Progenitor cell of endocrine pancreas (in vitro differentiated cells): ENCODE results near the gene RHOT1. TPM values are rescaled to one million over a fixed set of nuclear protein-coding genes. Genes with fewer than 3 reads are reported as not detected.
"Not testable (repeated sequence)": the region's sequence is repeated elsewhere in the genome, so short reads cannot be mapped to it uniquely, and the experiment has no call there.

ENCODE experiments used
- DNase-seq: peaks from one replicate; pipeline ENCODE4 v3.0.0; 2021; ENCODE audit warnings: low spot score; ENCODE audit not compliant: unreplicated experiment
- H3K27ac Mint-ChIP-seq: 2 replicates; pipeline ENCODE4 v1.8.0; 2021; ENCODE audit warnings: mild to moderate bottlenecking, moderate library complexity, mixed read lengths
- H3K27me3 Mint-ChIP-seq: 2 replicates; pipeline ENCODE4 v1.8.0; 2021; ENCODE audit warnings: mixed read lengths
- H3K36me3 Mint-ChIP-seq: 2 replicates; pipeline ENCODE4 v1.8.0; 2022; ENCODE audit warnings: mixed read lengths; ENCODE audit not compliant: insufficient read depth
- H3K4me1 Mint-ChIP-seq: 2 replicates; pipeline ENCODE4 v1.8.0; 2021; ENCODE audit warnings: low read depth, mixed read lengths
- H3K4me3 Mint-ChIP-seq: 2 replicates; pipeline ENCODE4 v1.8.0; 2021; ENCODE audit warnings: low read depth, mild to moderate bottlenecking, moderate library complexity, mixed read lengths
- H3K9me3 Mint-ChIP-seq: 2 replicates; pipeline ENCODE4 v1.8.0; 2021; ENCODE audit warnings: low read depth, mixed read lengths
- total RNA-seq: library from RNA; stranded (reverse); gene quantifications from 2 replicates; pipeline ENCODE4 v1.2.1, GENCODE V29; 2021
- TF ChIP-seq, protein P1 (sequence below): fragments of 200-600 bp; sonication (generic); IDR thresholded peaks from one replicate; pipeline ENCODE4 v1.5.0; 2021; ENCODE audit warnings: antibody characterized with exemption, mild to moderate bottlenecking; ENCODE audit not compliant: unreplicated experiment

The RHOT1 gene
- total RNA-seq, 1 donor from 2014 or later = 33.1 TPM

DNA sequence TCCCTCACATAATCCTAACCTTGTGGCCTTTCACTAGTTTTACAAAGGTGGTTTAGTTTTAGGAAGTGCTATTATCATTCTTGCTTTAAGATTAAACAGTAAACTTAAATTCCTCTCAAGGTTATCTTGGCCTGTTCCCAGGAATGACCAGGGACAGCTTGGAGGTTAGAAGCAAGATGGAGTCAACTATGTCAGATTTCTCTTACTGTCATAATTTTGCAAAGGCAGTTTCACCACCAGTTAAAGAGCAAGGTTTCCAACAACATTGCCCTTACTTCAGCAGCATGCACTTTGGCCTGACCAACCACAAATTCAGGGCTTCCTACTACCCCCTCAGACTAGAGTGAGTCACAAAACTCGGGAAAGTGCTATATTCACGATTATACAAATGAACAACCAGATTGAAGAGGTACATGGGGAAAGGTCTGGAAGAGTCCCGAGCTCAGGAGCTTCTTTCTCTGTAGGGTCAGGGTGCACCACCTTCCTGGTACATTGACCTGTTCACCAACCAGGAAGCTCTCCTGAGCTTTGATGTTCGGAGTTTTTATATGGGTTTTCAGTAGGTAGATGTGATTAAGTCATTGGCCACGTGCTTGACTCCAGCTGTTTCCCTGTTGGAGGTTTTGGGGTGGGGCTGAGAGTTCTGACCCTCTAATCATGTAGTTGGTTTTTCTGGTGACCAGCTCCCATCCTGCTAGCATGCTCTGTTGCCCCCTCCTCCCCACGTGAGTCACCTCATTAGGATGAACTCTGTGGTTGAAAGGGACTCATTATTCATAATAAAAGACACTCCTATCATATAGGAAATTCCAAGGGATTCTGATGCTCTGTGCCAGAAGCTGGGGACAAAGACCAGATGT, 19.4 kb downstream of the RHOT1 start:
- Mint-ChIP-seq H3K4me1 (no peaks in the 10 kb centered on the region), H3K27ac (no peak overlapping the region)

DNA sequence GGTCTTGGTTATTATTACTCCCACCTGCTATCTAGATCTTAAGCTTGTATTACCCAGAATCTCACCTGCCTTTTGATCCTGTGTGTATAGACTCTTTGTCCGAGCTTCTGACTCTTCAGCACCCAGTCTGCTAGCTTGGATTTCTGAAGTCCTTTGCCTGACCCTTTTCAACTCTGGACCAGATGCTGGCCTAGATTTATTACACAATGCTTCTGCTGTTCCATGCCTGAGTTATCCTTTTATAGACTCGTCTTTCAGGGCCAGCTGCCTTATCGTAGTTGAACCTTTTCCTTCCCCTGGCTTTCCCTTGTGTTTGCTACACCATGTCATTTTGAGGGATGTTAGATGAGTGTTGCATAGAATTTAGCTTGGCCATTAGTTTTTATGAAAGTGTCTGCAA, 32.6 kb downstream of the RHOT1 start:
- Mint-ChIP-seq H3K36me3 (peaks cover 54% of the 10 kb centered on the region), H3K27ac (no peak overlapping the region), H3K4me1 (no peaks in the 10 kb centered on the region), H3K4me3 (no peak overlapping the region), H3K27me3 (no peaks in the 10 kb centered on the region), H3K9me3 (peaks cover 18% of the 10 kb centered on the region)
- TF ChIP-seq, protein P1, sequence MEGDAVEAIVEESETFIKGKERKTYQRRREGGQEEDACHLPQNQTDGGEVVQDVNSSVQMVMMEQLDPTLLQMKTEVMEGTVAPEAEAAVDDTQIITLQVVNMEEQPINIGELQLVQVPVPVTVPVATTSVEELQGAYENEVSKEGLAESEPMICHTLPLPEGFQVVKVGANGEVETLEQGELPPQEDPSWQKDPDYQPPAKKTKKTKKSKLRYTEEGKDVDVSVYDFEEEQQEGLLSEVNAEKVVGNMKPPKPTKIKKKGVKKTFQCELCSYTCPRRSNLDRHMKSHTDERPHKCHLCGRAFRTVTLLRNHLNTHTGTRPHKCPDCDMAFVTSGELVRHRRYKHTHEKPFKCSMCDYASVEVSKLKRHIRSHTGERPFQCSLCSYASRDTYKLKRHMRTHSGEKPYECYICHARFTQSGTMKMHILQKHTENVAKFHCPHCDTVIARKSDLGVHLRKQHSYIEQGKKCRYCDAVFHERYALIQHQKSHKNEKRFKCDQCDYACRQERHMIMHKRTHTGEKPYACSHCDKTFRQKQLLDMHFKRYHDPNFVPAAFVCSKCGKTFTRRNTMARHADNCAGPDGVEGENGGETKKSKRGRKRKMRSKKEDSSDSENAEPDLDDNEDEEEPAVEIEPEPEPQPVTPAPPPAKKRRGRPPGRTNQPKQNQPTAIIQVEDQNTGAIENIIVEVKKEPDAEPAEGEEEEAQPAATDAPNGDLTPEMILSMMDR = no peak
- no peak for DNase-seq

More for the DNA sequence above, 19.4 kb downstream of the RHOT1 start:
- Mint-ChIP-seq H3K9me3 (peaks cover 11% of the 10 kb centered on the region), H3K4me3 (no peak overlapping the region), H3K36me3 (peaks cover 33% of the 10 kb centered on the region), H3K27me3 (no peaks in the 10 kb centered on the region)
- no peak for DNase-seq
- TF ChIP-seq, protein P1 = no peak

DNA sequence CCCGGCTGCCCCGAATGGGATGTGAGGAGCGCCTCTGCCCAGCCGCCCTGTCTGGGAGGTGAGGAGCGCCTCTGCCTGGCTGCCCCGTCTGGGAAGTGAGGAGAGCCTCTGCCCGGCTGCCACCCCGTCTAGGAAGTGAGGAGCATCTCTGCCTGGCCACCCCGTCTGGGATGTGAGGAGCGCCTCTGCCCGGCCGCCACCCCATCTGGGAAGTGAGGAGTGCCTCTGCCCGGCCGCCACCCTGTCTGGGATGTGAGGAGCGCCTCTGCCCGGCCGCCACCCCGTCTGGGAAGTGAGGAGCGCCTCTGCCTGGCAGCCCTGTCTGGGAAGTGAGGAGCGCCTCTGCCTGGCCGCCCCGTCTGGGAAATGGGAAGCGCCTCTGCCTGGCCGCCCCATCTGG, 36.4 kb downstream of the RHOT1 start:
- not testable (repeated sequence) for DNase-seq, H3K27ac Mint-ChIP-seq, H3K4me1 Mint-ChIP-seq, H3K27me3 Mint-ChIP-seq, H3K4me3 Mint-ChIP-seq
- Mint-ChIP-seq H3K9me3 (peaks cover 27% of the 10 kb centered on the region), H3K36me3 (peaks cover 62% of the 10 kb centered on the region)

DNA sequence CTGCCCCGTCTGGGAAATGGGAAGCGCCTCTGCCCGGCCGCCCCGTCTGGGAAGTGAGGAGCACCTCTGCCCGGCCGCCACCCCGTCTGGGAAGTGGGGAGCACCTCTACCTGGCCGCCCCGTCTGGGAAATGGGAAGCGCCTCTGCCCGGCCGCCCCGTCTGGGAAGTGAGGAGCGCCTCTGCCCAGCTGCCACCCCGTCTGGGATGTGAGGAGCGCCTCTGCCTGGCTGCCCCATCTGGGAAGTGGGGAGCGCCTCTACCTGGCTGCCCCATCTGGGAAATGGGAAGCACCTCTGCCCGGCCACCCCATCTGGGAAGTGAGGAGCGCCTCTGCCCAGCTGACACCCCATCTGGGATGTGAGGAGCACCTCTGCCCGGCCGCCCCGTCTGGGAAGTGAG, 36.8 kb downstream of the RHOT1 start:
- not testable (repeated sequence) for H3K4me3 Mint-ChIP-seq, H3K27ac Mint-ChIP-seq, H3K27me3 Mint-ChIP-seq, H3K4me1 Mint-ChIP-seq, DNase-seq
- H3K9me3 Mint-ChIP-seq = peaks cover 27% of the 10 kb centered on the region
- peaks cover 60% of the 10 kb centered on the region for H3K36me3 Mint-ChIP-seq

DNA sequence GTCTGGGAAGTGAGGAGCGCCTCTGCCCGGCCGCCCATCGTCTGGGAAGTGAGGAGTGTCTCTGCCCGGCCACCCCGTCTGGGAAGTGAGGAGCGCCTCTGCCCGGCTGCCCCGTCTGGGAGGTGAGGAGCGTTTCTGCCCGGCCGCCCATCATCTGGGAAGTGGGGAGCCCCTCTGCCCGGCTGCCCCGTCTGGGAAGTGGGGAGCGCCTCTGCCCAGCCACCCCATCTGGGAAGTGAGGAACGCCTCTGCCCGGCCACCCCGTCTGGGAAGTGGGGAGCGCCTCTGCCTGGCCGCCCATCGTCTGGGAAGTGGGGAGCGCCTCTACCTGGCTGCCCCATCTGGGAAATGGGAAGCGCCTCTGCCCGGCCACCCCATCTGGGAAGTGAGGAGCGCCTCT, 37.2 kb downstream of the RHOT1 start:
- DNase-seq, H3K4me1 Mint-ChIP-seq, H3K27ac Mint-ChIP-seq, H3K27me3 Mint-ChIP-seq, H3K4me3 Mint-ChIP-seq: not testable (repeated sequence)
- Mint-ChIP-seq H3K36me3 (peaks cover 60% of the 10 kb centered on the region), H3K9me3 (peaks cover 27% of the 10 kb centered on the region)

DNA sequence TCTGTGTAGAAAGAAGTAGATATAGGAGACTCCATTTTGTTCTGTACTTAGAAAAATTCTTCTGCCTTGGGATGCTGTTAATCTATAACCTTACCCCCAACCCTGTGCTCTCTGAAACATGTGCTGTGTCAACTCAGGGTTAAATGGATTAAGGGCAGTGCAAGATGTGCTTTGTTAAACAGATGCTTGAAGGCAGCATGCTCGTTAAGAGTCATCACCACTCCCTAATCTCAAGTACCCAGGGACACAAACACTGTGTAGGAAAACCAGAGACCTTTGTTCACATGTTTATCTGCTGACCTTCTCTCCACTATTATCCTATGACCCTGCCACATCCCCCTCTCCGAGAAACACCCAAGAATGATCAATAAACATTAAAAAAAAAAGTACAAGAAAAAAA, 38.0 kb downstream of the RHOT1 start:
- peaks cover 22% of the 10 kb centered on the region for H3K9me3 Mint-ChIP-seq
- not testable (repeated sequence) for H3K4me3 Mint-ChIP-seq, H3K4me1 Mint-ChIP-seq, DNase-seq, H3K27me3 Mint-ChIP-seq
- peaks cover 54% of the 10 kb centered on the region for H3K36me3 Mint-ChIP-seq
- H3K27ac Mint-ChIP-seq = peak overlapping the region; percentile 76

DNA sequence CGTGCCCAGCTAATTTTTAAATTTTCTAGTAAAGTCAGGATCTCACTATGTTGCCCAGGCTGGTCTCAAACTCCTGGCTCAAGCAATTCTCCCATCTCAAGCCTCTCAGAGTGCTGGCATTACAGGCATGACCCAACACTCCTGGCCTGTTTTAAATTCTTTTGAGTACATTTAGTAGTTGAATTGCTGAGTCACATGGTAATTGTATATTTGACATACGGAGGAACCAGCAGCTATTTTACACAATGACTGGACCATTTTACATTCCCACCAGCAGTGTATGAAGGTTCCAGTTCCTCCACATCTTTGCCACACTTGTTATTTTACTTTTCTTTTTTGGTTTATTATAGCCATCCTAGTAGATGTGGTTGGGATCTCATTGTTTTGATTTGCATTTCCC, 43.6 kb downstream of the RHOT1 start:
- H3K27me3 Mint-ChIP-seq = no peaks in the 10 kb centered on the region
- TF ChIP-seq, protein P1 = no peak
- peaks cover 23% of the 10 kb centered on the region for H3K36me3 Mint-ChIP-seq
- DNase-seq = no peak
- no peak overlapping the region for H3K4me3 Mint-ChIP-seq
- H3K27ac Mint-ChIP-seq = no peak overlapping the region
- H3K9me3 Mint-ChIP-seq = peaks cover 9% of the 10 kb centered on the region
- no peaks in the 10 kb centered on the region for H3K4me1 Mint-ChIP-seq
